Stomach (tissue), 4 donors: ENCODE results near the gene SHD.

Experiments used
- EP300 ChIP-seq: sonication (generic); formaldehyde crosslinking; IDR thresholded peaks from one replicate; pipeline ENCODE4 v1.6.1; 2017; ENCODE audit warnings: antibody characterized with exemption
- POLR2A ChIP-seq, 4 donors: fragments of 450-650 bp; IDR thresholded peaks; one replicate each; pipeline ENCODE4 v1.6.1; 2016; ENCODE audit warnings: antibody characterized with exemption in 4 of 4, control low read depth in 2 of 4, mild to moderate bottlenecking in 1 of 4, moderate library complexity in 1 of 4
- POLR2AphosphoS5 ChIP-seq, 3 donors: sonication (generic); formaldehyde crosslinking; IDR thresholded peaks; one replicate each; pipeline ENCODE4 v1.6.1; 2016; ENCODE audit warnings: antibody characterized with exemption in 3 of 3
- TF ChIP-seq, protein P1 (sequence below), 7 experiments: fragments of 450-650 bp in 4 of 7; fragments of 200-600 bp in 3 of 7; sonication (generic) in 3 of 7; IDR thresholded peaks; one replicate each; pipeline ENCODE4 v1.5.1; 2016 to 2019; ENCODE audit warnings: antibody characterized with exemption in 7 of 7, control low read depth in 2 of 7, mild to moderate bottlenecking in 1 of 7

GRCh38 chr19:4338441-4339355, 59.6 kb downstream of the SHD start, which contains the start of gene STAP2:
- TF ChIP-seq, protein P1, sequence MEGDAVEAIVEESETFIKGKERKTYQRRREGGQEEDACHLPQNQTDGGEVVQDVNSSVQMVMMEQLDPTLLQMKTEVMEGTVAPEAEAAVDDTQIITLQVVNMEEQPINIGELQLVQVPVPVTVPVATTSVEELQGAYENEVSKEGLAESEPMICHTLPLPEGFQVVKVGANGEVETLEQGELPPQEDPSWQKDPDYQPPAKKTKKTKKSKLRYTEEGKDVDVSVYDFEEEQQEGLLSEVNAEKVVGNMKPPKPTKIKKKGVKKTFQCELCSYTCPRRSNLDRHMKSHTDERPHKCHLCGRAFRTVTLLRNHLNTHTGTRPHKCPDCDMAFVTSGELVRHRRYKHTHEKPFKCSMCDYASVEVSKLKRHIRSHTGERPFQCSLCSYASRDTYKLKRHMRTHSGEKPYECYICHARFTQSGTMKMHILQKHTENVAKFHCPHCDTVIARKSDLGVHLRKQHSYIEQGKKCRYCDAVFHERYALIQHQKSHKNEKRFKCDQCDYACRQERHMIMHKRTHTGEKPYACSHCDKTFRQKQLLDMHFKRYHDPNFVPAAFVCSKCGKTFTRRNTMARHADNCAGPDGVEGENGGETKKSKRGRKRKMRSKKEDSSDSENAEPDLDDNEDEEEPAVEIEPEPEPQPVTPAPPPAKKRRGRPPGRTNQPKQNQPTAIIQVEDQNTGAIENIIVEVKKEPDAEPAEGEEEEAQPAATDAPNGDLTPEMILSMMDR (IDR thresholded peaks at IDR 0.05): no peak
- TF ChIP-seq POLR2AphosphoS5 (IDR thresholded peaks at IDR 0.05) (peak in 2 of 3 donors; percentile 26 to 54), EP300 (no peak), POLR2A (IDR thresholded peaks at IDR 0.05) (no peak)
